Activated T-helper 17 cell treated with anti-CD3 and anti-CD28 coated beads, Interleukin-2, amount 50 U/mL, for 72 hours (primary cell): ENCODE measurements around the gene NME4. TPM values are rescaled to one million over a fixed set of nuclear protein-coding genes. Genes with fewer than 3 reads are reported as not detected.
"Not testable (repeated sequence)": the region's sequence is repeated elsewhere in the genome, so short reads cannot be mapped to it uniquely, and the experiment has no call there.

Source experiments
- ATAC-seq: fragments of 150-1000 bp; cut with Tn5 transposase; replicated peaks from 2 replicates; pipeline ENCODE4 v1.10.0; 2021; ENCODE audit warnings: mild to moderate bottlenecking, moderate library complexity
- H3K27ac Mint-ChIP-seq: one replicate; pipeline ENCODE4 v1.8.0; 2022; ENCODE audit warnings: mixed read lengths
- H3K27me3 Mint-ChIP-seq: one replicate; pipeline ENCODE4 v1.8.0; 2022; ENCODE audit warnings: mixed read lengths
- H3K36me3 Mint-ChIP-seq: one replicate; pipeline ENCODE4 v1.8.0; 2022; ENCODE audit warnings: low read depth, mild to moderate bottlenecking, mixed read lengths
- H3K4me1 Mint-ChIP-seq: one replicate; pipeline ENCODE4 v1.8.0; 2022; ENCODE audit warnings: mixed read lengths
- H3K4me3 Mint-ChIP-seq: one replicate; pipeline ENCODE4 v1.8.0; 2022; ENCODE audit warnings: mild to moderate bottlenecking, mixed read lengths
- H3K9me3 Mint-ChIP-seq: one replicate; pipeline ENCODE4 v1.8.0; 2022; ENCODE audit warnings: mixed read lengths
- total RNA-seq, 2 donors: library from RNA; stranded (reverse); gene quantifications; one replicate each; pipeline ENCODE4 v1.2.3, GENCODE V29; 2022

Gene NME4
- total RNA-seq, 2 donors from 2014 or later = 21.8 to 41.9 TPM

DNA sequence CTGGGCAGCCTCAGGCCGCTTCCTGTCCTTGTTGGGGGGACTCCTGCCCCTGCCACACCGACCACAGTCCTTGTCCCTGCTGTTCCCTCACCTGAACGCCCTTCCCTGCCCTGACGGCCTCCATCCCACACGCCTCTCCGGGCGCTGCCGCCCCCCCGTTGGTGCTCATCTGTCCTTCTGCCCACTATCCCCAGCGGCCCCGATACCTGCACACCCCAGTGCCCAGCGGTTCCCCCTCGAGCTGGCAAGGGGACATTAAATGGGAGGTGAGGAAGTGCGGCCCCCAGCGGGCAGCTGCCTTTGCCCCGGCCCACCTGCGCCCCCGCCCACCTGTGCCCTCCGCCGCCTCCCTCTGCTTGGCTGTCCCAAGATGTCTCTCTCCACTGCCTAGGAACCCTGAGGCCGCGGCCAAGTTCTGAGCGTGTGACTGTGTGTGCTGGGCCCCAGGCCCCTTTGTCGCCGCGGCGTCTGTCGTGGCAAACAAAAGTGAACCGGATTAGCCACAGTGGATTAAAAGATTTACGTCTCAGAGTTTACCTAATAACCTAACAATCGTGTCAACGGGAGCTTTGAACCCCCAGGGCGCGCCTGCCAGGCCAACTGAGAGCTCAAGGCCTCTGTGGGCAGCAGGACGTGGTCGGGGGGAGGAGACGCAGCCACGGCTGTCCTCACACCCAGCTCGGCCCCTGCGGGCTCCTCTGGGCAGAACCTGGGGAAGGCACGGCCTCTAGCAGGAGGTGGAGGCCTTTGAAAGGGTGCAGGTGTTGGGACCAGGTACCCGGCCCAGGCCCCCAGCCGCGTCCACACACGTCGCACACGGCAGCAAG lies 36.9 kb upstream of the NME4 start:
- no peaks in the 10 kb centered on the region for H3K9me3 Mint-ChIP-seq
- no peak overlapping the region for H3K4me3 Mint-ChIP-seq
- no peaks in the 10 kb centered on the region for H3K4me1 Mint-ChIP-seq
- ATAC-seq = no peak
- no peaks in the 10 kb centered on the region for H3K36me3 Mint-ChIP-seq
- H3K27me3 Mint-ChIP-seq = no peaks in the 10 kb centered on the region
- H3K27ac Mint-ChIP-seq = no peak overlapping the region

DNA sequence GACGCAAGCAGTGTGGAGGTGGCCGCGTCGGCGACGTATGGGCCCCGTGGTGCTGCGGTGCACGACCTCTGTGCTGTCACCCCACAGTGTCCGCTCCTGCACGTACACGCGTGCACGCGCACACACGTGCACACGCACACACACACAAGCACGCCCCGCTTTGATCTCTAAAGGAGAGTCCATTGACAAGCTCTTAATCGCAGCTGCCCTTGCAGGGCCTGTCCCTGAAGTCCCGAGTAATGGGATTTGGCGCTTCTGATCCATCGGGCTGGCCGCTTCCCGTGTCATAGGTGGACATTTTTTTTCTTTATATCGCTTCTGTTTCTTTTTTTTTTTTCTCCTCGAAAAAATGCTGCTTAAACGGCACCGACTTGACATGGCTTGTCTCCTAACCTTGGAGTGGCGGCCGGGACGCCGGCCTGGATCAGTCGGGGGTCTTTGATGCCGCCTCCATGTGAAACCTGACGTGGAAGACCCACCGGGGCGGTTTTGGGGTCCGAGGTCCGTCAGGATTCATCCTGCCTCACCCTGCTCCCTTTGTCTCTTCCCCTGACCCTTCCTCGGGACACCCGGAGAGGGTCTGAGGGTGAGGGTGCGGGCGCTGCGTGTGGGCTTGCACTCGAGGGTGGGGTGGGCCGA lies 36.2 kb upstream of the NME4 start:
- no peak overlapping the region for H3K27ac Mint-ChIP-seq
- ATAC-seq = no peak
- H3K9me3 Mint-ChIP-seq = no peaks in the 10 kb centered on the region
- H3K27me3 Mint-ChIP-seq = no peaks in the 10 kb centered on the region
- no peaks in the 10 kb centered on the region for H3K36me3 Mint-ChIP-seq
- H3K4me1 Mint-ChIP-seq = no peaks in the 10 kb centered on the region
- no peak overlapping the region for H3K4me3 Mint-ChIP-seq

DNA sequence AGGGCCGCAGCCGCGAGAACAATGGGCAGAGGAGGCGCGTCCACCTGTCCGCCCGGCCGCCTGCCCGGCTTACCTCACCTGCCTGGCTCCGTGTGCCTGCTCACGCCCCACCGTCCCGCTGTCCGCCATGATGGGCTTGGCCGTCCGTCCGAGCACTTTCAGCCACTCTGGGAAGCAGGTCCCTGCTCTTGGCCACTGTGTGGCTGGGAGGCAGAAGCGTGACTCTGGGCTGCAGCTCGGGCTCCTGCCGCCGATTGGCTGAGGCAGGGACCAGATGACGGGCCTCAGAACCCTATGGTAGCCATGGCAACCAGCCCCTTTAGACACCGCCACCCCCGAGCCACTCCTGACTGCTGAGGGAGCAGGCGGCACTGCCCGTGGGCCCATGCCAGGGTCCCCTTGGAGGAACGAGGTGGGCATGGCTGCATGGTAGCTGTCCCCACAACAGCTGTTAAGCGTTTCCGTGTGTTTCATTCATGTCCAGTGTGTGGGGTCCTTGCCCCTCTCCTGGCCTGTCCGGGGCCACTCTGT lies 35.6 kb upstream of the NME4 start:
- Mint-ChIP-seq H3K27me3 (no peaks in the 10 kb centered on the region), H3K36me3 (peaks cover under 1% of the 10 kb centered on the region), H3K9me3 (no peaks in the 10 kb centered on the region), H3K27ac (no peak overlapping the region), H3K4me1 (no peaks in the 10 kb centered on the region), H3K4me3 (no peak overlapping the region)
- no peak for ATAC-seq

DNA sequence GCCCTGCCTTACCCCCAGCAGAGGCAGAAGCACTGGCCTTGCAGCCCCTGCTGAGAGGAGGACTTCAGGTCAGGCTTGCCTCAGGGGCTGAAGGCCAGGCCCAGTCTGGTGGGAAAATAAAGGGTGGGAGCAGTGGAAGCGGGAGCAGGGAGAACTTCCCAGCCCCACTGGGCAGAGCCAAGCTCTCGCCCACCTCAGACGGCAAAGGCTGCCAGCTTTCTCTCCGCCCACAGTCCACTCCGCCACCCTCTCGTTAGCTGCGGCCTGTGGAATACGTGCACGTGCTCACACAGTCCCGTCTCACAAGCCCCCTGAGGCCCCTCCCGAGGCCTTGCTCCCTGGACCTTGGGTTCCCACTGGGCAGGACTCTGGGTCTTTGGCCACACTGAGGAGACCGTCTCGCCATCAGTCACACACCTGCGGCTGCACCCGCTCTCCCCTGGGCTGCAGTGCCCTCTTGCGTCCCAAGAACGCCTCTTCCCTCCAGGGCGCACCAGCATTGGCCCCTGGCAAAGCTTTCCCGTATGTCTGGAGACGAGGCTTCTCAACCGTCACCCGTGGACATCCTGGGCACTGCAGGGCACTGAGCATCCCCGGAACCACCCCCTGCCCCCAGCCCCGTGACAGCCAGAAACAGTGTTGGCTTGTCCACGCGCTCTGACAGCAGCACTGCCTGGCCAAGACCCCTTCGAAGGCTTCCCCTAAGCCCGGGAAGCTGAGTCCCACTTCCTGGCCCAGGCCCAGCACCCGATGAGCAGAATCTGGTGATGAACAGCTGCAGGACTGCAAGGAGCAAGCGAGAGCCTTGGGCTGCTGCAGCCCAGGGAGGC lies 34.9 kb upstream of the NME4 start:
- peaks cover 7% of the 10 kb centered on the region for H3K36me3 Mint-ChIP-seq
- H3K27ac Mint-ChIP-seq = no peak overlapping the region
- no peaks in the 10 kb centered on the region for H3K27me3 Mint-ChIP-seq
- H3K4me1 Mint-ChIP-seq = no peaks in the 10 kb centered on the region
- ATAC-seq = peak; percentile 94
- peak overlapping the region; percentile 42 for H3K4me3 Mint-ChIP-seq
- no peaks in the 10 kb centered on the region for H3K9me3 Mint-ChIP-seq

DNA sequence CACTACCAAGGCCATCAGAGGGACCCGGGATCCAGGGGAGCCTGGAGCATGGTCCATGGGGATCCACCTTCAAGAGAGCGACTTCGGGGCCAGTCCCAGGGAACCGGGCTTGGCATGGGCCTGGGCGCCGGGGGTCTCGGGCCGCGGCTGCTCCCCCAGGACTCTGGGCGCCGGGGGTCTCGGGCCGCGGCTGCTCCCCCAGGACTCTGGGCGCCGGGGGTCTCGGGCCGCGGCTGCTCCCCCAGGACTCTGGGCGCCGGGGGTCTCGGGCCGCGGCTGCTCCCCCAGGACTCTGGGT lies 34.3 kb upstream of the NME4 start:
- not testable (repeated sequence) for H3K4me1 Mint-ChIP-seq, ATAC-seq, H3K4me3 Mint-ChIP-seq, H3K9me3 Mint-ChIP-seq, H3K27ac Mint-ChIP-seq, H3K27me3 Mint-ChIP-seq
- peaks cover 13% of the 10 kb centered on the region for H3K36me3 Mint-ChIP-seq

DNA sequence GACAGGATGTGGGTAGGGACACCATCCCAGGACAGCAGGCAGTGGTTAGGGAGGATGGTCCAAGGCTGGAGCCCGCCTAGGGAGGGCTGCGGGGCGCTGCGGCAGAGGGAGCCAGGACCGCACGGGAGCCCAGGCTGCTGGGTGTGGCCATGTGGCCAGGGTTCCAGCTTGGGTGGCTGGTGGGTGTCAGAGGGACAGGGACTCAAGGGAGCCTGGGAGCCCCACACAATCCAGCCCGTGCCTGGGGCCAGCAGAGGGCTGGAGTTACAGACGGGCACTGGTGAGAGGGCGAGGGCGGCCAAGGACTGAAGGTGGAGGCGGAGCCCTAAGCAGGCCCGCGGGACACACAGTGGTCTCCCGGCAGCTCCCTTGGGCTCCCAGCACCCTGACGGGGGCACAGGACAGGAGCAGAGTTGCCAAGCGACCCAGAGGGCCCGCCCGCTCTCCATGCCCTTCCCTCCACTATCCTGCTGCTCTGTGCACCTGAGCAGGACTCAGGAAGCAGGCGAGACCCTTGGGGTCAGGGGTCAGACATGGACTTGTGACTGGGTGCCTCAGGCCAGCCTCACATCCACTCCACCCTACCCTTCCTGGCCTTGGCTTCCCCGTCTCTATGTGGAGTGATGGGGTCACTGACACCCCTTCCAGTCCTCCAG lies 33.8 kb upstream of the NME4 start:
- Mint-ChIP-seq H3K36me3 (peaks cover 14% of the 10 kb centered on the region), H3K27ac (no peak overlapping the region), H3K4me1 (no peaks in the 10 kb centered on the region), H3K4me3 (no peak overlapping the region), H3K27me3 (no peaks in the 10 kb centered on the region), H3K9me3 (no peaks in the 10 kb centered on the region)
- ATAC-seq = no peak

DNA sequence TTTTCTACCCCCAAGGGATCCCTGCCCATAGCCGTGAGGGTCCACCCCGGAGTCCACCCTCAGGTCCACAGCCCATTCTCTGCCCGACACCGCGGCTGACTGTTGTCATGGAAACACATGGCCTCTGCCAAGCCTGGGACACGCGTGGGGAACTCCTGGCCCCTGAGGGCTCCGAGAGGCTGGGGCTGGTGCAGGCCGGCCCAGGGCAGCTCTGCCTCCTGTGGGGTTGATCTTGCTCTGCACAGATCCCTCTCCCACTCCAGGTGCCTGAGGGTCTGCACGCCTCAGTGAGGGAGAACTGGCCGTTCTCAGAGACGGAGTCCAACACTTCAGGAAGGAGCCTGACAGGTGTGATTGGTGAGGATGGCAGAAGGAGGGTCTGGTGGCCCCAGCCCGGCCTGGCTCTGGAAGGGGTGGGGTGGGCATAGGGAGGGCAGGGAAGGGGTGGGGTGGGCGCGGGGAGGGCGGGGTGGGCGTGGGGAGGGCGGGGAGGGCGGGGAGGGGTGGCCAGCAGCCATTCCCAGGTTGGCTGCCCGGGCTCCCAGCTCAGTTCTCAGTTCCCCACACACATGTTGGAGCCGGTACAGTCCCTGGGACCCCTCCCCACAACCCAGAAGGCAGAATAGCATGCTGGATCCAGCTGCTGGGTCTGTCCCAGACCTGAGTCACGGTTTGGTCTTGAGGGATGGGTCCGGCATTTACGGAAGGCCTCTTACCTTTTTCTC lies 33.1 kb upstream of the NME4 start:
- no peak overlapping the region for H3K4me3 Mint-ChIP-seq
- no peak for ATAC-seq
- H3K36me3 Mint-ChIP-seq = peaks cover 17% of the 10 kb centered on the region
- no peak overlapping the region for H3K27ac Mint-ChIP-seq
- H3K4me1 Mint-ChIP-seq = no peaks in the 10 kb centered on the region
- no peaks in the 10 kb centered on the region for H3K27me3 Mint-ChIP-seq
- H3K9me3 Mint-ChIP-seq = no peaks in the 10 kb centered on the region

DNA sequence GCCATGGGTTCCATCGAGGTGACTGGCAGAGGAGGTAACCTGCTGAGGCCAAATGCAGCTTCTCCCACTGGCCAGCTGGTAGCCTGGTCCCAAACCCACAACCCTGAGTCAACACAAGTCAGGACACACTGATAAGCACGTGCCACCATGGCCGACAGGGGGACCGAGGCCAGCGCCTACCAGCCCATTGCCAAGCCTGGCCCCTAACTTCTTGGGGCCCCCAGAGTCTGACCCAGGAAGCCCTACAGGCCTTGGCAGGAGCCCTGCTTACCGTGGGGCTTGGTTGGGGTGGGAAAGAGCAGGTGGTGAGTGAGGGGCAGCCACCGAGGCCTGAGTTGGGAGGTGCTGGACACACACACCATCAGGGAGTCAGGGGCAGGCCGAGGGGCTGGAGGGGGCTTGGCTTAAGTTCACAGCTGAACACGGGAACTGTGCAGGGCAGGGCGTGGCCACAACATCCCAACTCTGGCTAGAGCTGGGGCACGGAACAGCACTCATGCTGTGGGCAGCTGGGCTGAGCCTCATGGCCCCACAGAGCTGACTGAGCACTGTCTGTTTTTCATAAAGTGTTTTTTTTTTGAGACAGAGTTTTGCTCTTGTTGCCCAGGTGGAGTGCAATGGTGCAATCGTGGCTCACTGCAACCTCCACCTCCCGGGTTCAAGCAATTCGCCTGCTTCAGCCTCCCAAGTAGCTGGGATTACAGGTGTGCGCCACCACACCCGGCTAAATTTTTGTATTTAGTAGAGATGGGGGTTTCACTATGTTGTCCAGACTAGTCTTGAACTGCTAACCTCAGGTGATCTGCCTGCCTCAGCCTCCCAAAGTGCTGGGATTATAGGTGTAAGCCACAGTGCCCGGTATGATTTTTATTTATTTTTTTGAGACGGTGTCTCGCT lies 32.2 kb upstream of the NME4 start:
- no peaks in the 10 kb centered on the region for H3K27me3 Mint-ChIP-seq
- no peaks in the 10 kb centered on the region for H3K9me3 Mint-ChIP-seq
- H3K27ac Mint-ChIP-seq = no peak overlapping the region
- H3K4me1 Mint-ChIP-seq = no peaks in the 10 kb centered on the region
- H3K36me3 Mint-ChIP-seq = peaks cover 26% of the 10 kb centered on the region
- no peak for ATAC-seq
- no peak overlapping the region for H3K4me3 Mint-ChIP-seq

DNA sequence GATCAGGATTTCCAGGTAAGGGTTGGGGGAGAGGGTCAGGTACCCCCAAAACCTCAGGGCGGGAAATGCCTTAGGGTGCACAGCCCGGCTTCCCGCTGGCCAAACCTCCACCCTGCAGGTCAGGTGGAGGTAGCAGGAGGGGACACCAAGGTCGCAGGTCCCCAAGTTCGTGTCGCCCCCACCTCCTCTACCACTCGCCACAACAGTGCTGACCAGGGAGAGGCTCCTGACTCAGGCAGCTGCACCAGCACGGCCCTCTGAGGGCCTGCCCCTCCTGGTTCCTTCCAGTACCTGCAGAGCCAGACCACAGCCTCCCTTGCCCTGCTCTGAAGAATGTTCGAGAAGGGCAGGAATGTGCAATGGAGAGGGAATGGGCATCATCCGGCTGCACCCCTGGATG lies 30.5 kb upstream of the NME4 start:
- ATAC-seq = no peak
- Mint-ChIP-seq H3K4me3 (no peak overlapping the region), H3K27ac (no peak overlapping the region), H3K36me3 (peaks cover 37% of the 10 kb centered on the region), H3K9me3 (no peaks in the 10 kb centered on the region), H3K27me3 (no peaks in the 10 kb centered on the region), H3K4me1 (peaks cover 6% of the 10 kb centered on the region)

DNA sequence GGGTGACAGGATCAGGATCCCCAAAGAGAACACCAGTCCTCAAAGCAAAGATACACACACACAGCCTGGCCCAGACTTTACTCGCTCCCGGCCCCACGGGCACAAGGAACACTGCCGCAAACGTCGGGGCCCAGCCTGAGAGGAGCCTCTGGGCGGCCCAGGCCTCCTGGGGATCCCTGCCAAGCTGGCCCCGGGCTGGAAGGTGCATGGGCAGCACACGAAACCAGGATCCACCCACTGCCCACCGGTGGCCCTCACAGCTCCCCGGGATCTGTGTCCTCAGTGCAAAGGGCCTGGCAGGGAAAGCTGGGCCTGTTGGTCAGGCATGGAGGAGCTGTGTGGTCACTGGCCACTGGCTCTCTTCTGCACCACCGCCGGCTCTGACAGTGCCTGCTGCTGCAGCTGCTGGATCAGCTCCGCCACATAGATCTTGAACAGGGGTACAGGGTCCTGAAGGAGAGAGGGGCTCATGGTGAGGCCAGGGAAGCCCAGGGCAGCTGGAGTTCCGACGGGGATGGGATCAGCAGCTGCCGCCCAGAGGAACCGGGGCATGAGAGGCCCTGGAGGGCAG lies 29.6 kb upstream of the NME4 start:
- no peak overlapping the region for H3K4me3 Mint-ChIP-seq
- H3K27ac Mint-ChIP-seq = no peak overlapping the region
- no peak for ATAC-seq
- peaks cover 6% of the 10 kb centered on the region for H3K4me1 Mint-ChIP-seq
- no peaks in the 10 kb centered on the region for H3K27me3 Mint-ChIP-seq
- H3K36me3 Mint-ChIP-seq = peaks cover 37% of the 10 kb centered on the region
- no peaks in the 10 kb centered on the region for H3K9me3 Mint-ChIP-seq

DNA sequence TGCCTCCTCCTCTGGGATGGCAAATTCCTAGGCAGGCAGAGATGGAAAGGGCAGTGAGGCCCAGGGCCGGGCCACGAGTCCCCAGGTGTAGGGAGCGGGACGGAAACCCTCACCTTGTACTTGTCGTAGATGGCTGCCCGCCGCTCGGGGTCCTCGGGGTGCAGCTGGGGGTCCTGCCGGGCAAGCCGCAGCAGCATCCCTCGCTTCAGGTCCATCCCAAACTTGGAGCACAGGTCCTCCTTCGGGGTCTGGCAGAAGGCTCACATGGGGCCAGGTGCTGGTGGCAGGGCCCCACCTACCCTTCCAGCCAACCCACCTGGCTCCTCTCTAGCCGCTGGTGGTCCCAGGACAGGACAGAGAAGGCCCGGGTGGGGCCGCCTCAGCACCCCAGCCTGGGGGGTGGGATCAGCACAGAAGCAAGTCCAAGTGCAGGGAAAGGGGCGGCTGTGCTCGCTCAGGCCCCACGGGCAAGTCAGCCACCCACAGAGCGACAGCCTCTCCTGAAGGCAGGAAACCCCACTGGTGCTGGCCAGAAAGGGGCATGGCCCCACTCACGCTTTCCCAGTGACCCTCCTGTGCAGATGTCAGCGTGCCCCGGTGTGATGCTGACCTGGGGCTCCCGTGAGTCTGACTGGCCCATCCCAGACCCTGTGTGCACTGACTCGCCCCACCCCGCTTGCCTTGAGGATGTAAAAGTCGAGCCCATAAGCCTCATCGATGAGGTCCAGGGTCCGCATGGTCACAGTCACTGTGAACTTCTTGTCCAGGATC lies 28.4 kb upstream of the NME4 start:
- Mint-ChIP-seq H3K27ac (no peak overlapping the region), H3K36me3 (peaks cover 40% of the 10 kb centered on the region), H3K27me3 (no peaks in the 10 kb centered on the region), H3K4me3 (no peak overlapping the region), H3K9me3 (no peaks in the 10 kb centered on the region), H3K4me1 (peaks cover 6% of the 10 kb centered on the region)
- no peak for ATAC-seq

DNA sequence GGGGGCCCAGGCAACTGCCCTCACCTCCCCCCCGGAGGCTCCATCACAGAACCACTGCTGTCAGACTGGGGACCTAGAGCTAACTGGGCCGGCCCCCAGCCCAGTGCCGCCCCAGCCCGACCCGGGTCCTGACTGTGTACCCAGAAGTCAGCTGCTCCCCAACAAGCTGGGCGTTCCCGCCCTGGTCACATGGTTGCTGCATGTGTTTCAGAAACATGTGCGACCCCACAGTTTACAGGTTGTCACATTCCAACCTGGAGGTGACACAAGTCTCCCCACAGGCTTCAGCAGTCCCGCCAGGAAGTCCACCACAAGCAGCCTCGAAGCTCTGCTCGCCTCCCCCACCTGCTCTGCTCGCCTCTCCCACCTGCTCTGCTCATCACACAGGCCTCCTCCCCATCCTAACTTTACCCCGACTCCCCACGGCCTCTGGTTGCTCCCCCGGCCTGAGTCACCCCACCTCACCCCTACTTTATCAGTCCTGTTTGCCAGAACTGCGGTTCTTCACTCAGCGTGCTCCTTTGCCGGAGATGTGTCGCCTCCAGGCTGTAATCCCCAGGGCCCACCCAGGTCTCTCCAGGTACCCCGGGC lies 27.6 kb upstream of the NME4 start:
- Mint-ChIP-seq H3K36me3 (peaks cover 42% of the 10 kb centered on the region), H3K4me3 (peak overlapping the region; percentile 92), H3K27ac (no peak overlapping the region), H3K27me3 (no peaks in the 10 kb centered on the region), H3K9me3 (no peaks in the 10 kb centered on the region), H3K4me1 (peaks cover 6% of the 10 kb centered on the region)
- ATAC-seq = no peak
